MM.1S (cell line): ENCODE measurements around the gene ZFP36L1.

Experiments used
- DNase-seq: peaks from one replicate; pipeline ENCODE4 v3.0.0-alpha.2; 2015
- H2AFZ ChIP-seq: fragments of 300-600 bp; sonication (generic); 2 replicates; pipeline ENCODE4 v1.6.0; 2016; ENCODE audit warnings: antibody characterized with exemption, low read length
- H3F3A ChIP-seq: fragments of 300-600 bp; sonication (generic); 2 replicates; pipeline ENCODE4 v1.6.1; 2016; ENCODE audit warnings: mild to moderate bottlenecking, antibody characterized with exemption, low read length, moderate library complexity, mixed read lengths; ENCODE audit not compliant: insufficient read depth
- H3K27ac ChIP-seq: fragments of 300-600 bp; sonication (generic); 2 replicates; pipeline ENCODE4 v1.5.1; 2016; ENCODE audit warnings: mild to moderate bottlenecking, low read length
- H3K27me3 ChIP-seq: fragments of 300-600 bp; sonication (generic); replicated peaks from 2 replicates; pipeline ENCODE4 v1.6.0; 2016; ENCODE audit warnings: low read length; ENCODE audit not compliant: insufficient read depth
- H3K36me3 ChIP-seq: fragments of 300-600 bp; sonication (generic); replicated peaks from 2 replicates; pipeline ENCODE4 v1.6.1; 2016; ENCODE audit warnings: mild to moderate bottlenecking, low read length, mixed read lengths; ENCODE audit not compliant: insufficient read depth
- H3K4me1 ChIP-seq: fragments of 300-600 bp; sonication (generic); 2 replicates; pipeline ENCODE4 v1.6.1; 2016; ENCODE audit warnings: low read length, mixed read lengths
- H3K4me2 ChIP-seq: fragments of 300-600 bp; sonication (generic); 2 replicates; pipeline ENCODE4 v1.6.0; 2016; ENCODE audit warnings: low read depth, low read length
- H3K4me3 ChIP-seq: fragments of 300-600 bp; sonication (generic); 2 replicates; pipeline ENCODE4 v1.5.1; 2016; ENCODE audit warnings: low read length, mixed read lengths
- H3K79me2 ChIP-seq: fragments of 300-600 bp; sonication (generic); 2 replicates; pipeline ENCODE4 v1.6.1; 2016; ENCODE audit warnings: mixed run types, low read length, mixed read lengths
- H3K9ac ChIP-seq: fragments of 300-600 bp; sonication (generic); 2 replicates; pipeline ENCODE4 v1.6.1; 2016; ENCODE audit warnings: low read length, mixed read lengths
- H3K9me2 ChIP-seq: fragments of 300-600 bp; sonication (generic); replicated peaks from 2 replicates; pipeline ENCODE4 v1.6.1; 2016; ENCODE audit warnings: mild to moderate bottlenecking, low read length, mixed read lengths; ENCODE audit not compliant: insufficient read depth
- H3K9me3 ChIP-seq: fragments of 300-600 bp; sonication (generic); replicated peaks from 2 replicates; pipeline ENCODE4 v1.6.1; 2016; ENCODE audit warnings: mild to moderate bottlenecking, low read length, mixed read lengths; ENCODE audit not compliant: insufficient read depth
- H4K20me1 ChIP-seq: fragments of 300-600 bp; sonication (generic); 2 replicates; pipeline ENCODE4 v1.6.1; 2016; ENCODE audit warnings: mild to moderate bottlenecking, low read length, moderate library complexity, mixed read lengths; ENCODE audit not compliant: insufficient read depth
- CTCF ChIP-seq: fragments of 300-600 bp; sonication (generic); IDR thresholded peaks from 2 replicates; pipeline ENCODE4 v1.5.1; 2016; ENCODE audit warnings: antibody characterized with exemption, low read length, mixed read lengths
- EZH2 ChIP-seq: fragments of 300-600 bp; sonication (generic); optimal IDR thresholded peaks from 2 replicates; pipeline ENCODE3; 2017; ENCODE audit warnings: low read depth, mild to moderate bottlenecking, antibody characterized with exemption, low read length, mixed read lengths
- EZH2phosphoT487 ChIP-seq: fragments of 300-600 bp; sonication (generic); IDR thresholded peaks from 2 replicates; pipeline ENCODE4 v1.6.1; 2018; ENCODE audit warnings: antibody characterized with exemption, low read length

ZFP36L1 gene

GRCh38 chr14:68822926-68823325 lies 30.1 kb upstream of the ZFP36L1 start:
- no peak for TF ChIP-seq EZH2phosphoT487
- TF ChIP-seq CTCF: no peak
- no peak for TF ChIP-seq EZH2
- Histone ChIP-seq H3K9ac (no peak overlapping the region), H3K4me3 (no peak overlapping the region), H3K4me2 (no peak overlapping the region), H3K9me3 (no peaks in the 10 kb centered on the region), H3K36me3 (no peaks in the 10 kb centered on the region), H2AFZ (no peak overlapping the region), H3K27me3 (no peaks in the 10 kb centered on the region), H3K27ac (no peak overlapping the region), H3K9me2 (no peaks in the 10 kb centered on the region), H3K4me1 (no peaks in the 10 kb centered on the region), H4K20me1 (no peaks in the 10 kb centered on the region), H3F3A (no peaks in the 10 kb centered on the region), H3K79me2 (no peaks in the 10 kb centered on the region)
- no peak for DNase-seq

DNA sequence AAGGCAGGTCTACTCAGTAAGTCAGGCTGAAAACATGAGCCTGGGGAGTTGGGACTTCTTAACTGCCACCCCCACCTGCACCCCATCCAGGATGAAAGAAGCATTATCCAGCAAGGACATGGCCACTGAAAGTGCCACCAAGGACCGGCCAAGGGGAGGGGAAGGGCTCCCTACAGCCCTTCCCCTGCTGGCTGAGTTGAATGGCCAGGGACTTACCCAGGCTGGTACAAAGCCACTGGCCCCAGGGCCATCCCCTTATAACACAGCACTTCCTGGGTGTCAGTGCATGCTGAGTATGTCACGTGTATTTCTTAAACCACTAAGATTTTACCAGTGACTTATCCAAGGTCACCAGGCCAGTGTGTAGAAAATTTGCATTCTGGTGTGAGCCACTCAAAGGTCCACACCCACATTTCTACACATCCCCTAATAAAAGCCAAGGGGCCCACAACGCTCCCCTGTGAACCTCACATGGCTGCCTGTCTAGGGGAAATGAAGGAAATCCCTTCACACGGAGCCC lies 29.3 kb upstream of the ZFP36L1 start:
- Histone ChIP-seq H3K9ac (no peak overlapping the region), H4K20me1 (no peaks in the 10 kb centered on the region), H3F3A (no peaks in the 10 kb centered on the region), H3K9me3 (no peaks in the 10 kb centered on the region), H3K27me3 (no peaks in the 10 kb centered on the region), H3K4me2 (no peak overlapping the region), H3K4me1 (no peaks in the 10 kb centered on the region), H2AFZ (no peak overlapping the region), H3K9me2 (no peaks in the 10 kb centered on the region), H3K27ac (no peak overlapping the region), H3K4me3 (no peak overlapping the region), H3K36me3 (no peaks in the 10 kb centered on the region), H3K79me2 (no peaks in the 10 kb centered on the region)
- TF ChIP-seq CTCF: no peak
- no peak for TF ChIP-seq EZH2phosphoT487
- TF ChIP-seq EZH2: no peak
- DNase-seq: no peak

DNA sequence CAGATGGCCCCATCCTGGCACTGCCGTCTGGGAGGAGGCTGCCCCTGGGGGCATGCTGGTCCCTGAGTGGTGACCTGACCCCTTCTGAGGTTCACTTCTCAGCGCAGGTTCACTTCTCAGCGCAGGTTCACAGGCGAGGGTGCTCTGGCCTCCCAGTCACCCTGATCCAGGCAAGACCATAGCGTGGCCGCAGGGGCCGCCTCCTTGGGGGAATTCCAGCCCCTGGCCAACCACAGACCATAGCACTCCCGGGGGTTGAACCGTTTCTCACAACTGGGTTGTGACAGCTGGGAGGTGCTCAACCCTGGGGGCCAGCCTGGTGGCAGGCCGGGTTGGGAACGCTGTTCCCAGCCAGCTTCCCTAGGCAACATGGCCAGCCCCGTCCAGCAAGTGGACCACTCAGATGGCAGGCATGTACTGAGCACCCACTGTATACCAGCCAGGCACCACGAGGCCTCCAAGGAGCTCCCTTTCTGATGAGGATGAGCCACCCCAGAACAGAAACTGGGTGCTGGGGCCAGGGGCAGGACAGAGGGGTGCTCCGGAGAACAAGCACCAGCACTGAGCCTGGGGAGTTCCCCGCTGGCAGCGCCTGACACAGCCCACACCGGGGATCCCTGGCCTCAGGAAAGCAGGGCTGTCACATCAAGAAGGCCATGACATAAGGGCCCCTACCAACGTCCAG lies 28.3 kb upstream of the ZFP36L1 start:
- Histone ChIP-seq H4K20me1 (no peaks in the 10 kb centered on the region), H3K36me3 (no peaks in the 10 kb centered on the region), H3K9me3 (no peaks in the 10 kb centered on the region), H3K4me3 (no peak overlapping the region), H3K4me1 (no peaks in the 10 kb centered on the region), H3K79me2 (no peaks in the 10 kb centered on the region), H3F3A (no peaks in the 10 kb centered on the region), H2AFZ (no peak overlapping the region), H3K9me2 (no peaks in the 10 kb centered on the region), H3K4me2 (no peak overlapping the region), H3K9ac (no peak overlapping the region), H3K27ac (no peak overlapping the region), H3K27me3 (no peaks in the 10 kb centered on the region)
- TF ChIP-seq EZH2phosphoT487: no peak
- no peak for TF ChIP-seq EZH2
- TF ChIP-seq CTCF: no peak
- no peak for DNase-seq
